NOMO-1 (cell line): Measurements from ENCODE around the gene ATG16L2.

ENCODE experiments used
- DNase-seq, 2 experiments: peaks; one replicate each; lab custom pipeline; 2025; ENCODE audit not compliant: unreplicated experiment in 2 of 2; lab: John Stamatoyannopoulos, UW

The ATG16L2 gene

GRCh38 chr11:72814286-72815109 lies at the start of gene ATG16L2:
ATG16L2 (plus strand) TSS chr11:72814411; CDS start chr11:72814446, 35 bp downstream.
- DNase-seq = peak; percentile 81 to 85

DNA sequence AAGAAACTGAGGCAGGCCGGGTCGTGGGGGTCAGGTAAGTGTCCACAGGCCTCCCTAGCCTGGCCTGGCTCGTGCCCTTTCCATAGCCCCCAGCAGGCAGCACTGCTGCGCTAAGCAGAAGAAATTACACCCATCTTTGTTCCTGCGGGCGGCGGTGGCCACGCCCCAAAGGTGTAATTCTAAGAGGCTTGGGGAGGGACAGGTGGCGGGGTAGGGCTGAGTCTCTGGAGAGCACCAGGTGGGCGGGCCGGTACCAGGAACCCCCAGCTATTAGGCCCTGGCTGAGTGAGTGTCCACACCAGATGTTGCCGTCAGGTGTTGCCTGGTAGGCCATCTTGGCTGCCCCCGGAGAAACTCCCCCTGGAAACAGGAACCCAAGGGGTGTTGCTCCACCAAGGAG lies 49.7 kb upstream of the ATG16L2 start:
- DNase-seq = no peak

DNA sequence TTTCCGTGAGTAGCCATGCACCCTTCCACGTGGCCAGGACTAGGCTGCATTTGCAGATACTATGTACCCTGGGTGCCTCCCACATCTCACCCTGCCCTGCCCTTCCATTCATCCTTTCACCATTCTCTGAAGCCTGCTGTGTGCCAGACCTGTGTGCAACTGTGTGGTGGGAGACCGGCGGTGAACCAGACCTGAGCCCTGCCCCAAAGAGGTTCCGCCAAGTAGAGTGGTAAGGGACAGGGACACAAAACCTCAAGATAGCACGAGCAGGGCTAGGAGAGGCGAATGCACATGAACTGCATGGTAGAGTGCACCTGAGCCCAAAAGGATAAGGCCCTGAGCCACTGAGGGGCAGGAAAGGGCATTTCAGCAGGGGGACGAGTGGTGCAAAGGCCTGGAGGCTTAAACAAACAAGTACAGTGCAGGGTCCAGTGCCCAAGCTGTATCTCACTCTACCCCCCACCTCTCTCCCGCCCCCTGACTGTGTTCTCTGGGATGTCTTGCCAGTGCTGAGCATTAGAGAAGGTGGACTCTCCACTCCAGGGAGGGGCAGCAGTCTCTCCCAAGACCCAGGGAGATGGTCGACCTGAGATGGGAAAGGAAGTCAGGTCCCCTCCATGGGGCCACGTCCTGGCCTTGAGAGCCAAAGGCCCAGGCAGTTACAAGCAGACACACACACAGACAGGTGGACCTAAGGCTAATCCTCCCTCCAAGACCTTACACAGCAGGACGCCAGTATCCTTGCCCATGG lies 47.9 kb upstream of the ATG16L2 start:
- no peak for DNase-seq

- DNase-seq = no peak
Measured at GRCh38 chr11:72767203-72768062, 46.8 kb upstream of the ATG16L2 start.

DNA sequence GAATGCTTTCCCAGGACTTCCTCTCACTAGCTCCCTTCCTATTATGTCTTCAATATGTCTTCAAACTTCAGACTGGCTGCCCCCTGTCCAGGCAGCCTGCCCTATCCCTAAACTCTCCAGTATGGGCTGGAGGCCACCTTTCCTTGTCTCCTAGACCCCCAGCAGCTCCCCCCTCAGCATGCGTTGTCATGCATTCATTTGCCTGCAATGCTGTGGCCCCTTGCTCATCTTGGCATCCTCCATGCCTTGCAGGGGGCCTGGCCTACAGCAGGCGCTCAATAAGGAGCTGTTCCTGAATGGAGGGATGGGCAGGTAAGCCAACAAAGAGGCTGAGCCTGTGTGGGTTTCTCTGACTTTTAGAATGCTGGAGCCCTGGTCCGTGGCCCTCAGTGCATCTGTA lies 45.6 kb upstream of the ATG16L2 start:
- DNase-seq = no peak

DNA sequence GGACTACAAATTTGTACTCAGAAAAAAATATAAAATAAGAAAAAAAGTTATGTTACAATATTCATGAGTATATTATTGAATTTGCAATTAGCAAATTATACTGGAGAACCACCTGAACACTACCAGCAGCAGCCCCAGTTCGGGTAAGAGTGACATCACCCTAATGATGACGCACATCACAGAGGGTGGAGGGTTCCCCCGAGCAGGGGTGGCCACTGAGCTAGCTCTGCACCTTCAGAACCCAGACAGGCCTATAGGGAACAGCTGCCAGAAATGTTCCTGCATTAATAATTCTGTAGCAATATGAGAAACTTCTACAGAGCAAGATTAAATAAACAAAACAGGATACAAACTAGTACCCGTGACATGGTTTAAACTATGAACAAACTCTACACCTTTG lies 44.5 kb upstream of the ATG16L2 start:
- no peak for DNase-seq

DNA sequence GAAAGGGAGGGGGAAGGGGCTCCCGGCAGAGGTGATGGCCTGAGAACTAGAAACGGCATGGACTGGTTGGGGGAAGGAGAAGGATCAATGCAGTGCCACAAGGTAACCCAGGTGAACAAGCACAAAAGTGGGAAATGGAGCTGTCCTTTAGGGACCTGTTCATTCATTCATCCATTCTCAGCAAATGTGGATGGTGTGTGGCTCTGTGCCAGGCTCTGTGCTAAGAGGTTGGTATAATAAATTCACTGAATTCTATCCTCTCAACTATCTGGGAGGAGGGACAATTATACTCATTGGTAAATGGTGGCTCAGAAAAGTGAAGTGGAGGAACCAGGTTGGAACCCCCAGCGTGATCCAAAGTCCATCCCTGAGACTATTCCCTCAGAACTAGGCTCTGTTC lies 43.4 kb upstream of the ATG16L2 start:
- DNase-seq = no peak

DNA sequence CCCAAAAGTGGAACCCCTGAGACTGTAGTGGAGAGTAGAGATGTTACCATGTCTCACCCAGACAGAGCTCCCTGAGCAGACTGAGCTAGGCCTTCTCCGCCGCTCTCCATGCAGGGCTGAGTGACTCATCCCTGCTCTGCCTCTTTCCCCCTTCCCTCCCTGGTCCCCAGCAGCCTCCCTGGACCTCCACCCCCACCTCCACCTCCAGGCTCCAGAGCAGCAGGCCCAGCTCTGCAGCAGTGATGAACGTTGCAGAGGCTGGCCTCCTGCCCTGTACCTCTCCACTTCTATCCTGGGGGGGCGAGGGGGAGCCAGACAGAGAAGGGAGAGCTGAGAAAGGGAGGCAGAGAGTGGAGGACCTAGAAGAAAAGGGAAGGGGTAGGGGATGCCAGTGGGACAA lies 42.7 kb upstream of the ATG16L2 start:
- DNase-seq = no peak

DNA sequence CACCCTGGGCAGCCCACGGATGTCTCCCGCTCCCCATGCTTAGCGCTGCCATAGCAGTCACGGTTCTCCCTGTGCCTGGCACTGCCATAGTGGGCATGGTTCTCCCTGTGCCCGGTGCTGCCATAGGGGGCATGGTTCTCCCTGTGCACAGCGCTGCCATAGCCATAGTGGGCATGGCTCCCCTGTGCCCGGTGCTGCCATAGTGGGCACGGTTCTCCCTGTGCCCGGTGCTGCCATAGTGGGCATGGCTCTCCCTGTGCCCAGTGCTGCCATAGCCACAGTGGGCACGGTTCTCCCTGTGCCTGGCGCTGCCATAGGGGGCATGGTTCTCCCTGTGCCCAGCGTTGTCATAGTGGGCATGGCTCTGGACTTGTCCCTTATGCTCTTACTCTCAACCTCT lies 42.2 kb upstream of the ATG16L2 start:
- no peak for DNase-seq

GRCh38 chr11:72773291-72773690 lies 40.9 kb upstream of the ATG16L2 start:
- no peak for DNase-seq

GRCh38 chr11:72773696-72774095 lies 40.5 kb upstream of the ATG16L2 start:
- no peak for DNase-seq

DNA sequence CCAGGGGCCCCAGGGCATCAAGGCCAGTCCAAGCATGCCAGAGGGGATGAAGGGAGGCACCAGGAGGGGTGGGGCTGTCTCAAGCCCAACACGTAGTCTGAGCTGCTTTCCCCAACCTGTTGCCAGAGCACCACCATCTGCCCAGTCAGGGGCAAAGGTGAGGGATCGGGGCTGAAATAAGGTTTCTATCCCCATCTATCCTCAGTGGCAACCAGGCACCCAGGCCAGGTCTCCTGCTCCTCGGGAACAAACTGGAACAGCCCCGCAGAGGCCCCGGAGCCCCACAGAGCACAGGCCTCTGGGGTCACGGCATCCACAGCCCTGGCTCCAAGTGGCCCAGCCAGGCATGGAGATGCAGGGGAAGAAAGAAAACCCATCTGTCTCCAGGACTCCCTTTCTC lies 39.7 kb upstream of the ATG16L2 start:
- DNase-seq = no peak

DNA sequence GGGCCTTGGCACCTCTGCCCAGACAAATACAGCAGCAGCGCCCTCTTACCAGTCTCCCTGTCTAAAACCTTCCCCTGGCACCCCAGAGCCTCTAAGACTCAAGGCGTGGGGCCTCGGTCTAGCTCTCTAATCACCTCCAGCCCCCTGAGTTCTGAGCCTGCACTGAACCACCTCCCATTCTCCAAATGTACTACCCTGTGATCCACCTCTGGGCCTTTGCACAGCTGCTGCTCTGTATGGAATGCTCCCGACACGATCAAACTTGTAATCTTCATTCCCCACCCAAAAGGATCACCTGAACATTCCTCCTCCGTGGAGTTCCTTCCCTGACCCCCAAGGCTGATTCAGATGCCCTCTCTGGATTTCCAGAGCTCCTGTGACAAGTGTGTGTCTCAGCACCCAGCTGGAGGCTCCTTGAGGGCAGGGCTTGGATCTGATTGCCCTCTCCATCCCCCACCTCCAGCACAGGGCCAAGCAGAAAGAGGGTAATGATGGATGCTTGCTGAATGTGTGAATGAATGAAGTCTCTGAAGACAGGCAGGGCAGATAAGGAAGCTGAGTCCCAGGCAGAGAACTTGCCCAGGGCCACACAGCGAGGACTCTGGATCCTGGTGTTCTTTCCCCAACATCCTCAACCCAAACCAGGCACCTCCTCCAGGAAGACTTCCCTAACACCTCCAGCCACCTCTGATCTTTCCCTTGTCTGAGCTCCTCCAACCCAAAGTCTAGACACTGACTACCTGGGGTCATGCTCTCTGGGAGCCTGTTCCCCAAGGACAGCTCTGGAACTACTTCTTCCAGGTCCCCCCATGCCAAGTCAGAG lies 38.7 kb upstream of the ATG16L2 start:
- no peak for DNase-seq

GRCh38 chr11:72776117-72776843 lies 37.9 kb upstream of the ATG16L2 start:
- no peak for DNase-seq

DNA sequence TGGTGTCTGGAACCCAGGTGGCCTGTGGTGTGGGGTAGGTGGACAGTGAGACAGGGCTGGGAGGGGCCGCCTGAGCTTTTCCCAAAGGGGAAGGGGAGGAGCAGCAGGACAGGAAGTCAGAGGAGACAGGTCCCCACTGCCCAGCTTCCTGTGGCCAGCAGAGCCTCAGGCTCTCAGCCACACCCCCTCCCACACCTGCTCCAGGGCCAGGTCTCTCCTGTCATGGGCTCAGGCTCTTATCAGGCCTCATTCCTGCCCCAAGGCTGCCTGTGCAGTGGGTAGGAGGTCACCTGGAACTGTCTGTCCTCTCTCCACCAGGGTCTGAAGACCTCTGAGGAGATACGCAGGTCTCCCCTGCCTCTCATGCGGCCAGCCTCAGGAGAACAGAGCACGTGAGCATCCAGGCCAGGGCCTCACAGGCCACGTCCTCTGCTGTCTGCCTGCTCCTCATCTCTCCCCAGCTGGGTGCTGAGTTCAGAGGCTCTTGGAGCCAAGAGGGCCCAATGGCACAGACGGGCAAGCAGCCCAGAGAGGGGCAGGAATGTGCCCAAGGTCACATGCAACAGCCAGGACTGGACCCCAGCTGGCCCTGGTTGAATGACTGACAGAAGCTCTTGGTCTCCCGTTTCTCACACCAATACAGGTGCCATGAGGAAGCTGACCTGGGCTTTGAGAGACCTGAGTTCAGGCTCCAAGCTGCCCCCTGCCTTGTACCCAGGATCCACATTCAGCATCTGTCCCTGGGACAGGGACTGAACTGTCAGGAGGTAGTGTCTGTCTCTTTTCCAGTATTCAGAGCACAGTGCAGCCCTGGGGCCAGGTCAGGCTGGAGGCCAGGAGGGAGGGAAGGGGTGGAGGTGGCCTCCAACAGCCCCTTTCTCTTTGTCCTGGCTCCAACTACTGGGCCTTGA lies 37.1 kb upstream of the ATG16L2 start:
- no peak for DNase-seq

DNA sequence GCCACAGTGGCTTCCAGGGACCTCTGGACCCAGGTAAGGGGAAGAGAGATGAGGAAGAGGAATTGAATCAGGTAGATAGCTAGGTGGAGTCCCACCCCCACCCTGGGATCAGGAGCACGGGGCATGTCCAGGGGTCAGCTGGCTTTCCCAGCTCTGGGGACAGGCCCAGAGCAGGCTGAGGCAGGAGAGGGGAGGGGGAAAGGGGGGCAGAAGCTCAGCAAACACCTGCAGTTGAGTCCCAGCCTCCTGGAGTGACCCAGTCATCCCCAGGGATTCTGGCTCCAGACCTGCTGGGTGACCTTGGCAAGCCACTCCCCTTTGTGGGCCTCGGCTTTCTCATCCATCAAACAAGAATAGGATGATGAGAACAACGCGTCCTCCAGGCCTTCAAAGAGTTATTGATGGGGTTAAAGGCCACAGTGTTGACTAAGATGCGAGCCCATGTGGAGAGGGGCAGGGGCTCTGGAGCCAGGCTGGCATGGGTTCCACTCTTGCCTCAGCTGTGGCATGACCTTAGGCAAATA lies 36.4 kb upstream of the ATG16L2 start:
- DNase-seq = no peak

GRCh38 chr11:72778535-72779494 lies 35.4 kb upstream of the ATG16L2 start:
- no peak for DNase-seq
